K562 (cell line): ENCODE data around the gene TRAF3. TPM values are rescaled to one million over a fixed set of nuclear protein-coding genes. Genes with fewer than 3 reads are reported as not detected.

ENCODE experiments used
- CCAR2 ChIP-seq: fragments of 200-400 bp; formaldehyde crosslinking; IDR thresholded peaks from 2 replicates; pipeline ENCODE4 v1.6.1; 2017; ENCODE audit warnings: mild to moderate bottlenecking, low read depth, low read length
- NFIX ChIP-seq: fragments of 250-450 bp; sonication (Bioruptor Pico); IDR thresholded peaks from 2 replicates; pipeline ENCODE4 v1.4.0; 2020; ENCODE audit warnings: low read depth, mild to moderate bottlenecking, moderate library complexity
- ZNF589 ChIP-seq: fragments of 200-800 bp; sonication (Bioruptor generic); IDR thresholded peaks from 2 replicates; pipeline ENCODE4 v1.6.1; 2016; ENCODE audit warnings: low read depth, missing genetic modification characterization, missing compliant biosample characterization
- polyA plus RNA-seq, 8 experiments: library from polyadenylated mRNA; depleted of rRNA in 4 of 8; stranded (reverse) in 5 of 8; unstranded in 3 of 8; fragments of >200 nt; fragmentation: Nextera tagmentation in 2 of 8; fragmentation: Illumina TruSeq in 1 of 8; extraction: Ambion mirVana in 2 of 8; extraction: Trizol in 1 of 8; gene quantifications; 2 replicates each; pipeline versions ENCODE4 v1.2.1 to v1.2.3, GENCODE V29; 2011 to 2014; ENCODE audit warnings: inconsistent platforms in 1 of 8, missing spikeins in 1 of 8
- total RNA-seq, 7 experiments: library from RNA; depleted of rRNA in 6 of 7; stranded (reverse); fragments of >200 nt in 6 of 7; fragmentation: Illumina TruSeq in 2 of 7; extraction: Trizol in 2 of 7; gene quantifications; 2 replicates each; pipeline versions ENCODE4 v1.2.1 to v1.2.3, GENCODE V29; 2011 to 2021; ENCODE audit warnings: low replicate concordance in 1 of 7
- TF ChIP-seq, protein P1 (sequence below): fragments of 250-450 bp; sonication (Bioruptor Pico); IDR thresholded peaks from 2 replicates; pipeline ENCODE4 v1.8.0; 2021; ENCODE audit warnings: mild to moderate bottlenecking, moderate library complexity
- TF ChIP-seq, protein P2 (sequence below), 2 experiments: fragments of 450-650 bp; IDR thresholded peaks; 2 replicates each; pipeline ENCODE4 v1.6.1; 2016; ENCODE audit warnings: mild to moderate bottlenecking in 2 of 2, borderline replicate concordance in 1 of 2, low read depth in 1 of 2, moderate library complexity in 1 of 2
- TF ChIP-seq, protein P3 (sequence below): fragments of 450-650 bp; IDR thresholded peaks from 2 replicates; pipeline ENCODE4 v1.6.1; 2016; ENCODE audit warnings: mild to moderate bottlenecking, moderate library complexity

TRAF3 gene
- total and polyA plus RNA-seq, 9 of the 15 experiments (the other 6 are each of a cell fraction or from before 2014, with no cell fraction given), result 0.52 to 21.3 (median 9.9) TPM

DNA sequence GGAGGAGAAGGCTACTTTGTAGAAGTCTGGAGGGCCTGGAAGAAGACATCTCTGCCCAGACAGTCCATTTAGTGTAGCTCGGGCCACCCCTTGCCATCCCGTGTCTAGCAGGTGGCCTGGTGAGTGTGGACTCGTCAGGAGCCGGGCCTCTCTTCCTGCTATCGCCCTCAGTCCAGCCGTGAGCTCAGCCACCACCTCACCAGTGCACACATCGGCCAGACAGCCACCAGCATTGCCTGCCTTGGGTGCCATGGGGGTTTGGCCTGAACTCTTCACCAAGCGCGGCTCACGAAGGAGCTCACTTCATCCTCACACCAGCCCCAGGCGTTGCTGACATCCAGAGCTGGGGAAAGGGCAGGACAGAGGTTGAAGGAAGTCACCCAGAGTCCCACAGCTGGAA, 19.6 kb upstream of the TRAF3 start (continued):
- TF ChIP-seq, protein P1, sequence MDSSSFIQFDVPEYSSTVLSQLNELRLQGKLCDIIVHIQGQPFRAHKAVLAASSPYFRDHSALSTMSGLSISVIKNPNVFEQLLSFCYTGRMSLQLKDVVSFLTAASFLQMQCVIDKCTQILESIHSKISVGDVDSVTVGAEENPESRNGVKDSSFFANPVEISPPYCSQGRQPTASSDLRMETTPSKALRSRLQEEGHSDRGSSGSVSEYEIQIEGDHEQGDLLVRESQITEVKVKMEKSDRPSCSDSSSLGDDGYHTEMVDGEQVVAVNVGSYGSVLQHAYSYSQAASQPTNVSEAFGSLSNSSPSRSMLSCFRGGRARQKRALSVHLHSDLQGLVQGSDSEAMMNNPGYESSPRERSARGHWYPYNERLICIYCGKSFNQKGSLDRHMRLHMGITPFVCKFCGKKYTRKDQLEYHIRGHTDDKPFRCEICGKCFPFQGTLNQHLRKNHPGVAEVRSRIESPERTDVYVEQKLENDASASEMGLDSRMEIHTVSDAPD (CRISPR knock-in tag), result no peak
- TF ChIP-seq CCAR2 (no peak), ZNF589 (no peak), NFIX (CRISPR knock-in tag) (no peak)
- TF ChIP-seq, protein P2, sequence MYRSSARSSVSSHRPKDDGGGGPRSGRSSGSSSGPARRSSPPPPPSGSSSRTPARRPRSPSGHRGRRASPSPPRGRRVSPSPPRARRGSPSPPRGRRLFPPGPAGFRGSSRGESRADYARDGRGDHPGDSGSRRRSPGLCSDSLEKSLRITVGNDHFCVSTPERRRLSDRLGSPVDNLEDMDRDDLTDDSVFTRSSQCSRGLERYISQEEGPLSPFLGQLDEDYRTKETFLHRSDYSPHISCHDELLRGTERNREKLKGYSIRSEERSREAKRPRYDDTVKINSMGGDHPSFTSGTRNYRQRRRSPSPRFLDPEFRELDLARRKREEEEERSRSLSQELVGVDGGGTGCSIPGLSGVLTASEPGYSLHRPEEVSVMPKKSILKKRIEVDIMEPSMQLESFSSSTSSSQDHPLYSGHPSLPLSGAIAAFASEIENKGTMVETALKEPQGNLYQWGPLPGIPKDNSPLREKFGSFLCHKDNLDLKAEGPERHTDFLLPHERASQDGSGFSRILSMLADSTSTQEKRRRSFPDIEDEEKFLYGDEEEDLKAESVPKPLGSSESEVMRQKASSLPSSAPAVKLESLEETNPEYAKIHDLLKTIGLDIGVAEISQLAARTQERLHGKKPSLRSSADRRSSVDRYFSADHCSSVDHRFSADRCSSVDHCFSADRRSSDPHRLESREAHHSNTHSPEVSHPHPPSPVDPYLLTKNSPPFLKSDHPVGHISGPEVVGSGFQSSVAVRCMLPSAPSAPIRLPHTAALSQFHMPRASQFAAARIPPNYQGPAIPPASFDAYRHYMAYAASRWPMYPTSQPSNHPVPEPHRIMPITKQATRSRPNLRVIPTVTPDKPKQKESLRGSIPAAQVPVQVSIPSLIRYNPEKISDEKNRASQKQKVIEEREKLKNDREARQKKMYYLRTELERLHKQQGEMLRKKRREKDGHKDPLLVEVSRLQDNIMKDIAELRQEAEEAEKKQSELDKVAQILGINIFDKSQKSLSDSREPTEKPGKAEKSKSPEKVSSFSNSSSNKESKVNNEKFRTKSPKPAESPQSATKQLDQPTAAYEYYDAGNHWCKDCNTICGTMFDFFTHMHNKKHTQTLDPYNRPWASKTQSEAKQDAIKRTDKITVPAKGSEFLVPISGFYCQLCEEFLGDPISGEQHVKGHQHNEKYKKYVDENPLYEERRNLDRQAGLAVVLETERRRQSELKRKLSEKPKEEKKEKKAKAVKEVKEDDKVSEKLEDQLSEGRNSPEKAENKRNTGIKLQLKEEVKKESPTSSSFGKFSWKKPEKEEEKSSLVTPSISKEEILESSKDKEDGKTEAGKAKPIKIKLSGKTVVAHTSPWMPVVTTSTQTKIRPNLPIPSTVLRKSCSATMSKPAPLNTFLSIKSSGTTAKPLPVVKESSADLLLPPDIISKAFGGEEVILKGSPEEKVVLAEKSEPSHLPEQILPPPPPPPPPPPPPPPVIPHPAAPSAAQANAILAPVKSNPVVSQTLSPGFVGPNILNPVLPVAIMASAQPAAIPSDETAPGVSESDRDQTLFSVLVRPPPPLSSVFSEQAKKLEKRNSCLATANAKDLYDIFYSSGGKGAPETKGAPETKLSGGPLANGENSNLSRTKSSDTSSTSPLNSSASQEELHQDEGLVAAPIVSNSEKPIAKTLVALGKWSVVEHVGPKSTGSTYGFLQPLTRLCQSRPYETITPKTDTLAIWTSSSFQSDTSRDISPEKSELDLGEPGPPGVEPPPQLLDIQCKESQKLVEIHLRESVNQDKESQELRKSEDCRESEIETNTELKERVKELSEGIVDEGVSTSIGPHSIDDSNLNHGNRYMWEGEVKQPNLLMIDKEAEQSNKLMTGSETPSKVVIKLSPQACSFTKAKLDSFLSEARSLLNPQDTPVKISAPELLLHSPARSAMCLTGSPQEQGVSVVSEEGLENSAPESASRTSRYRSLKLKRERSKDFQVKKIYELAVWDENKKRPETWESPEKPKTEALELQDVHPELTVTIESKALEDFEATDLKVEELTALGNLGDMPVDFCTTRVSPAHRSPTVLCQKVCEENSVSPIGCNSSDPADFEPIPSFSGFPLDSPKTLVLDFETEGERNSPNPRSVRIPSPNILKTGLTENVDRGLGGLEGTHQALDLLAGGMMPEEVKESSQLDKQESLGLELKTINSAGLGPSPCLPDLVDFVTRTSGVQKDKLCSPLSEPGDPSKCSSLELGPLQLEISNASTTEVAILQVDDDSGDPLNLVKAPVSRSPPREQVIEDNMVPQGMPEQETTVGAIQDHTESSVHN (IDR thresholded peaks at IDR 0.05; ENCODE audit: borderline replicate concordance in 1 of 2, low read depth in 1 of 2), result no peak
- TF ChIP-seq, protein P3, sequence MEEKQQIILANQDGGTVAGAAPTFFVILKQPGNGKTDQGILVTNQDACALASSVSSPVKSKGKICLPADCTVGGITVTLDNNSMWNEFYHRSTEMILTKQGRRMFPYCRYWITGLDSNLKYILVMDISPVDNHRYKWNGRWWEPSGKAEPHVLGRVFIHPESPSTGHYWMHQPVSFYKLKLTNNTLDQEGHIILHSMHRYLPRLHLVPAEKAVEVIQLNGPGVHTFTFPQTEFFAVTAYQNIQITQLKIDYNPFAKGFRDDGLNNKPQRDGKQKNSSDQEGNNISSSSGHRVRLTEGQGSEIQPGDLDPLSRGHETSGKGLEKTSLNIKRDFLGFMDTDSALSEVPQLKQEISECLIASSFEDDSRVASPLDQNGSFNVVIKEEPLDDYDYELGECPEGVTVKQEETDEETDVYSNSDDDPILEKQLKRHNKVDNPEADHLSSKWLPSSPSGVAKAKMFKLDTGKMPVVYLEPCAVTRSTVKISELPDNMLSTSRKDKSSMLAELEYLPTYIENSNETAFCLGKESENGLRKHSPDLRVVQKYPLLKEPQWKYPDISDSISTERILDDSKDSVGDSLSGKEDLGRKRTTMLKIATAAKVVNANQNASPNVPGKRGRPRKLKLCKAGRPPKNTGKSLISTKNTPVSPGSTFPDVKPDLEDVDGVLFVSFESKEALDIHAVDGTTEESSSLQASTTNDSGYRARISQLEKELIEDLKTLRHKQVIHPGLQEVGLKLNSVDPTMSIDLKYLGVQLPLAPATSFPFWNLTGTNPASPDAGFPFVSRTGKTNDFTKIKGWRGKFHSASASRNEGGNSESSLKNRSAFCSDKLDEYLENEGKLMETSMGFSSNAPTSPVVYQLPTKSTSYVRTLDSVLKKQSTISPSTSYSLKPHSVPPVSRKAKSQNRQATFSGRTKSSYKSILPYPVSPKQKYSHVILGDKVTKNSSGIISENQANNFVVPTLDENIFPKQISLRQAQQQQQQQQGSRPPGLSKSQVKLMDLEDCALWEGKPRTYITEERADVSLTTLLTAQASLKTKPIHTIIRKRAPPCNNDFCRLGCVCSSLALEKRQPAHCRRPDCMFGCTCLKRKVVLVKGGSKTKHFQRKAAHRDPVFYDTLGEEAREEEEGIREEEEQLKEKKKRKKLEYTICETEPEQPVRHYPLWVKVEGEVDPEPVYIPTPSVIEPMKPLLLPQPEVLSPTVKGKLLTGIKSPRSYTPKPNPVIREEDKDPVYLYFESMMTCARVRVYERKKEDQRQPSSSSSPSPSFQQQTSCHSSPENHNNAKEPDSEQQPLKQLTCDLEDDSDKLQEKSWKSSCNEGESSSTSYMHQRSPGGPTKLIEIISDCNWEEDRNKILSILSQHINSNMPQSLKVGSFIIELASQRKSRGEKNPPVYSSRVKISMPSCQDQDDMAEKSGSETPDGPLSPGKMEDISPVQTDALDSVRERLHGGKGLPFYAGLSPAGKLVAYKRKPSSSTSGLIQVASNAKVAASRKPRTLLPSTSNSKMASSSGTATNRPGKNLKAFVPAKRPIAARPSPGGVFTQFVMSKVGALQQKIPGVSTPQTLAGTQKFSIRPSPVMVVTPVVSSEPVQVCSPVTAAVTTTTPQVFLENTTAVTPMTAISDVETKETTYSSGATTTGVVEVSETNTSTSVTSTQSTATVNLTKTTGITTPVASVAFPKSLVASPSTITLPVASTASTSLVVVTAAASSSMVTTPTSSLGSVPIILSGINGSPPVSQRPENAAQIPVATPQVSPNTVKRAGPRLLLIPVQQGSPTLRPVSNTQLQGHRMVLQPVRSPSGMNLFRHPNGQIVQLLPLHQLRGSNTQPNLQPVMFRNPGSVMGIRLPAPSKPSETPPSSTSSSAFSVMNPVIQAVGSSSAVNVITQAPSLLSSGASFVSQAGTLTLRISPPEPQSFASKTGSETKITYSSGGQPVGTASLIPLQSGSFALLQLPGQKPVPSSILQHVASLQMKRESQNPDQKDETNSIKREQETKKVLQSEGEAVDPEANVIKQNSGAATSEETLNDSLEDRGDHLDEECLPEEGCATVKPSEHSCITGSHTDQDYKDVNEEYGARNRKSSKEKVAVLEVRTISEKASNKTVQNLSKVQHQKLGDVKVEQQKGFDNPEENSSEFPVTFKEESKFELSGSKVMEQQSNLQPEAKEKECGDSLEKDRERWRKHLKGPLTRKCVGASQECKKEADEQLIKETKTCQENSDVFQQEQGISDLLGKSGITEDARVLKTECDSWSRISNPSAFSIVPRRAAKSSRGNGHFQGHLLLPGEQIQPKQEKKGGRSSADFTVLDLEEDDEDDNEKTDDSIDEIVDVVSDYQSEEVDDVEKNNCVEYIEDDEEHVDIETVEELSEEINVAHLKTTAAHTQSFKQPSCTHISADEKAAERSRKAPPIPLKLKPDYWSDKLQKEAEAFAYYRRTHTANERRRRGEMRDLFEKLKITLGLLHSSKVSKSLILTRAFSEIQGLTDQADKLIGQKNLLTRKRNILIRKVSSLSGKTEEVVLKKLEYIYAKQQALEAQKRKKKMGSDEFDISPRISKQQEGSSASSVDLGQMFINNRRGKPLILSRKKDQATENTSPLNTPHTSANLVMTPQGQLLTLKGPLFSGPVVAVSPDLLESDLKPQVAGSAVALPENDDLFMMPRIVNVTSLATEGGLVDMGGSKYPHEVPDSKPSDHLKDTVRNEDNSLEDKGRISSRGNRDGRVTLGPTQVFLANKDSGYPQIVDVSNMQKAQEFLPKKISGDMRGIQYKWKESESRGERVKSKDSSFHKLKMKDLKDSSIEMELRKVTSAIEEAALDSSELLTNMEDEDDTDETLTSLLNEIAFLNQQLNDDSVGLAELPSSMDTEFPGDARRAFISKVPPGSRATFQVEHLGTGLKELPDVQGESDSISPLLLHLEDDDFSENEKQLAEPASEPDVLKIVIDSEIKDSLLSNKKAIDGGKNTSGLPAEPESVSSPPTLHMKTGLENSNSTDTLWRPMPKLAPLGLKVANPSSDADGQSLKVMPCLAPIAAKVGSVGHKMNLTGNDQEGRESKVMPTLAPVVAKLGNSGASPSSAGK, result 0 out of 2 replicates have a peak, but pooled peaks have one; percentile 5
